ENCODE measurements around the gene SH3GL3.

Gene SH3GL3, protein sequence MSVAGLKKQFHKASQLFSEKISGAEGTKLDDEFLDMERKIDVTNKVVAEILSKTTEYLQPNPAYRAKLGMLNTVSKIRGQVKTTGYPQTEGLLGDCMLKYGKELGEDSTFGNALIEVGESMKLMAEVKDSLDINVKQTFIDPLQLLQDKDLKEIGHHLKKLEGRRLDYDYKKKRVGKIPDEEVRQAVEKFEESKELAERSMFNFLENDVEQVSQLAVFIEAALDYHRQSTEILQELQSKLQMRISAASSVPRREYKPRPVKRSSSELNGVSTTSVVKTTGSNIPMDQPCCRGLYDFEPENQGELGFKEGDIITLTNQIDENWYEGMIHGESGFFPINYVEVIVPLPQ

DNA sequence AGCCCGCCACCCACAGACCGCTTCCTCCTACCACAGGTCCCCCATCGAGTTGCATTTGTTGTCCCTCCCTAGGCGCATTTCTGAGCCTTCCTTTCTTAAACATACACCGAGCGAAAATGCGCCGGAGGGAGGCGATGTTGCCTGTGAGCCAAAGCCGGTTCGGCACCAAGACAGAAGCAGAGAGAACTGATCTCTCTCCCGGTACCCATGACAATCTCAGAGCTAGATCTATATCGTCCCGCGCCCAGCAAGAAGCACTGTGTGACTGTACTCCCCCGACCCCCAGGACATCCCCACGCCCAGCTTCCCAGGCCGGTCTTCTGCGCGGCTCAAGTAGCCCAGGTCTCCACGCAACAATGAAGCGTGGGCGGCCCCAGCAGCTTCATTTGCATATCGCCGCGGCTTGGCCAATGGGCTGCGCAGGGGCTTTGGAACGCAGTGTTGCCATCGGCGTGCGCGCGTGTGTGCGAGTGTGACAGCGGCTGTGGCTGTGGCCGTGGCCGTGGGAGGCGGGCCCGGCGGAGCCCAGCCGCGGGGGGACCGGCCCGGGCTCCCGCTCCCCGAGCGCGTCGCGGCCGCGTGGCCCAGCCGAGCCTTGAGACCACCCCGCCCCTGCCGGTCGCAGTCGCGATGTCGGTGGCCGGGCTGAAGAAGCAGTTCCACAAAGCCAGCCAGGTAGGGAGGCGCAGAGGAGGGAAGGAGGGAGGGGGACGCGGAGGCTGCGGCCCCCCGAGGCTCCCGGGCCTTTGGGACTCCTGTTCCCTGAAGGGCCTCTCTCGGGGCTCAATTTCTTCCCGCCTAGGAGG is at the start of gene SH3GL3:
Gene SH3GL3, plus strand, starts transcription at position 438 of the 806 bp plus-strand sequence. Its CDS starts 193 bp downstream, at position 631.
- peak; percentile 54 to 86 for DNase-seq

DNA sequence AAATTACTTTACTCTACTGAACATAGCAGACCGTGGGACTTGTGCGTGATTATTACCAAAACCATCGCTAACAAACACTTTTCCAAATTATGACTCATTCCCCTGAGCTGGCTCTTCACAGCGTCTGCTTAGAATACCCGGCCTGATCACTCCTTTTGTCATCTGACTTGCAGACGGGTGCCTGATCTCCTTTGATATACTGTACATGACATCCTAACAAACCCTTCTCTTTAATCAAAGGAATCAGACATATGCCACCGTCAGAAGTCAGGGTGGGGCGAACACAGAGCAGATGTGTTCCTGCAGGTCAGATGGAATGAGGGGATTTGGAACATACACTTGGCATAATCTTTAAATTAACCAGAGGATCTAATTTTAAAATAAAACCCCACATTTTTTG is 48.5 kb upstream of the SH3GL3 start:
- no peak for DNase-seq

DNA sequence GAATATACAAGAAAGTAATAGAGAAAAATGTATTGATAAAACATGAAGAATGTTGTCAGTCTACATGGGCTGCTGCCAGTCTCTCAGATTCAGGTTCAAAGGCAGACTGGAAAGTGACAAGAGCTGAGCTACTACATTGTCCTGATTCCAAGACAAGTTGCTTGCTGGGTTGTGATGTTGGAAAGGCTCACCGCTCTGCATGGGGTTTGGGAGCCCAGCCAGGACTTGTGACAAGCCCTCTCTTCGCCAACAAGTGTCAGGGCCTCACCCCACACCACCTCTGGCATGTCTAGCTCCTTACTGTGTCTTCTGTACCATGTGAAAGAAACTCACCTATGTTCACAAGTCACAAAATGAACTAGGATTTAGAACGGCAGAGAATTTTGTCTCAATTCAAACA is 43.0 kb upstream of the SH3GL3 start:
- DNase-seq: no peak

DNA sequence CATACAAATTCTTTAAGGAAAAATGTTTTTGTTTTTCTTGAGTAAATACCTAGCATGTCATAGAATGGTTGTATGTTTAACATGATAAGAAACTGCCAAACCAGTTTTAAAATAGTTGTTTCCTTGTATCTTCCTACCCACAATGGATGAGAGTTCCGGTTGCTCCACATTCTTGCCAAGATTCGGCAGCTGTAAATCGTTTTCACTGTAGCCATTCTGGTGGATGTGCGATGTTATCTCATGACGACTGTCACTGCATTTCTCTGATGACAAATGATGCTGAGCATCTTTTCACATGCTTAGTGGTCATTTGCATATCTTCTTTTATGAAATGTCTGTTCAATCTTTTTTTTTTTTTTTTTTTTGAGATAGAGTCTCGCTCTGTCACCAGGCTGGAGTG is 36.6 kb upstream of the SH3GL3 start:
- no peak for DNase-seq

DNA sequence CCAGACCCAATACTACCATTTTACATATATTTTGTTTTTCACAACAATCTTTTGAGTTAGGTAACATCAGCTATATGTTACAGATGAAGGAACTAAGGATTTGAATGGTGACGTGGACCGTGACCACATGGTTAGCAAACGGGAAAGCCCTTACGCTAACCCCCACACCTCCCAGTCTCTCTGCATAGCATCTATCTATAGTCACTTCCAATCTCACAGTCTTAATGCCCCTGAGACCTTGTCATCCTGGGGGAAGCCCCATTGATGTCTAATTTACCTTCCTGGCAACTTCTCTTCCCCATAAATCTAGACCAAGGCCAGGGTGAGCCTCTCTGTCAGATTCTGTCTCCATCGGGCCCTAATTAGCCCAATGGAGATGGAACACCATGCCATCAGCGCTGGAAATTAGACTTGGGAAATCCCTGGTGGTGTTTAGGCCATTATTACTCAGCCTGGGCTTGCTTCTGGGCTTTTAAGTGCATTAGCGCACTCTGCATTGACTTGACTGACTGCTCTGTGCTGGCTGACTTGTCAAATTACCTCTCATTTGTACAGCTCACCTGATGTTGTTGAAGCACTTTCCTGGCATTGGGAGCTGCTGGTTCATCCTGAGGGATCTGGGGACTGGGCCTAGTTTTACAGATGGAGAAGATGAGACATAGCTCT is 34.0 kb upstream of the SH3GL3 start:
- DNase-seq: no peak

DNA sequence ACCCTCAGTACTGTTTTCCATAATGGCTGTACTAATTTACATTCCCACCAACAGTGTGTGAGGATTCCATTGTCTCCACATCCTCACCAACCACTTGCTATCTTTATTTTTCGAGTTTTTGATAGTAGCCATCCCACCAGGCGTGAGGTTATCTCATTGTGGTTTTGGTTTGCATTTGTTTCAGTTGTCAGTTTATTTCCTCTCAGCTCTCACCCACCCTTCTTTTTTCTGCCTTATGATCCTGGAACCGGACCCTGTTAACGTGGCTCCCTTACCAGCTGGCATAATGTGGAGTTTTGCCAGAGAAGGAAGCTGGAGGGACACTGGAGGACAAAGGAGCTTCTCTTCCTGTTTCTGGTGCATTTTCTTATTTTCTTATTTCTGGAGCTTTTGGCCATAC is 25.1 kb upstream of the SH3GL3 start:
- DNase-seq: no peak

DNA sequence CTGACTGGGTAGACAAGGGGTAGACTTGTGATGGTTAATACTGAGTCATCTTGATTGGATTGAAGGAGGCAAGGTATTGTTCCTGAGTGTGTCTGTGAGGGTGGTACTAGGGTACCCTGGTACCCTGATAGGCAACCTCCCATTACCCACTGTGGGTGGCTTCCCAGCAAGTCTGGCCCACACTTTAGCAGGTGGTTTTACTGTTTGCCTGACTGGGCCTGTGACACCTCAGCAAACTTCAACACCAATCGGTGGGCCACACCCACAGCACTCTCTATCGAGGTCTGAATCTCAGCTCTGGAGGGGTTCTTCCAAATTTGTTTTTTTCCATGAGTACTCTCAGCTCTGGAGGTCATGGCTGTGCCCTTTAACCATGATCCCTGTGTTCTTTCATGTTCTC is 24.6 kb upstream of the SH3GL3 start:
- no peak for DNase-seq

DNA sequence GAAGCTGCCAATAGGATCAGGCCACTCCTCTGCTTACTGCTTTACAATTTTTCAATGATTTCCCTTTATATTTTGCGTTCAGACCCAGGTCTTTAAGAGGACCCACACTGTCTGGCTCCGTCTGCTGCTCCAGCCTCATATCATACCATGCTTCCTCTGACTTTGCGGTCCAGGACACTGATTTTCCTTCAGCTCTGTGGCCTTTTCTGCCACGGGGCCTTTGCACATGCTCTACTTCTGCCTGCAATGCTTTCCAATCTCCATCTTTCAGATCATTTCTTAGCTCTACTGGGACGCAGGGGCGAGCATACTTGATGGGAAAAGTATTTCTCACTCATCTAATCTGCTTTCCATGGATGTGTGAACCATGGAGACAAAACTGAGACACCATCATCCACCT is 23.0 kb upstream of the SH3GL3 start:
- no peak for DNase-seq

DNA sequence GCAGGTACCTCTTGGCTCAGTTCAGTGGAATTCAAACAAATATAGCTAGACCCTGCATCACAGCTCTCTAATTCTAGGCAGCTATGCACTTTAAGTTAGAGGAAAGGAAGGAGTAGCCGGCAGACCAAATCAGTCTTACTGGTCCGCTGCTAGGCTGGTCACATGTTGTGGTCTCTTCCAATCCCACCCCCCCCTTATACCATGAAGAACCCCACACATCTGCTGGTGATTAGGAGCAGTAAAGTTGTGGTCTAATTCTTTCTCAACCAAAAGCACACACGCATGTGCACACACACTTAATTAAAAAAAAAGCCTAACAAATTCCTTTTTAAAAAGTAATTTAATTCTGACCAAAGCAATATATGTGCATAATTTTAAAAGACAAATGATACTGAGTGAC is 16.7 kb upstream of the SH3GL3 start:
- no peak for DNase-seq

DNA sequence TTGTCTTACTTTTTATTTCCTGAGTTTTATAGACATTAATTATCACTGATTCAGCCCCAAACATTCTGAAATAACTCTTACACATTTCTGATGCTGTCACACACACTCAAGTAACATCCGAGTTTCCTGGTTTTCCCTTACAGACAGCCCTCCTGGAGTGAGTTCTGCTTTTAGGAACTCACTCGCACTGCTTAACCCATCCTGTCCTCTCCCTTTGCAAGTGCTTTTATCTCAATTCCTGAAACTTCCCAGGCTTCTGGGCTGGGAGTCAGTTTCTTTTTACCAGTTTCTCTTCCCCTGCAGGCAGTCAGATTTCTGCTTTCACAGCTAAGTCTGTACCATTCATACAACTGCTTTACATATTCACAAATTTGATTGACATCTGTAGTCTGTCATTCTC is 15.6 kb upstream of the SH3GL3 start:
- DNase-seq: no peak

DNA sequence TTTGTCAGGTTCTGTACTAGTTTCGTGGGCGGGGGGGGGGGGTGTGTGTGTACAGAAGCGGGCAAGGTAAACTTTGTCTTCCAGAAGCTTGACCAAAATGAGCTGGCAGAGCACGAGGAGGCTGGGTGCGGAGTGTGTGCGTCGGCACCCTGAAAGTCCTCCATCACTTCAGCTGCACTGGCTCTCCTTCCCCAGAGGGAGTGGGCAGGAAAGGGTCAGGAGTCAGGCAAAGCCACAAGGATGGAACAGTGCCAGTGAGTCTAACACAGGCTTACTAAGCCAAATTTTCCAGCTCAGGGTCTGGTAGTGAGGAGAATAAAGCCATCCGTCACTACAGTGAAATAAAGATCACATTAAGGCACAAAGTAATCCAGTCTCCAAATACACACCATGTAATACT is 11.9 kb upstream of the SH3GL3 start:
- DNase-seq: no peak

DNA sequence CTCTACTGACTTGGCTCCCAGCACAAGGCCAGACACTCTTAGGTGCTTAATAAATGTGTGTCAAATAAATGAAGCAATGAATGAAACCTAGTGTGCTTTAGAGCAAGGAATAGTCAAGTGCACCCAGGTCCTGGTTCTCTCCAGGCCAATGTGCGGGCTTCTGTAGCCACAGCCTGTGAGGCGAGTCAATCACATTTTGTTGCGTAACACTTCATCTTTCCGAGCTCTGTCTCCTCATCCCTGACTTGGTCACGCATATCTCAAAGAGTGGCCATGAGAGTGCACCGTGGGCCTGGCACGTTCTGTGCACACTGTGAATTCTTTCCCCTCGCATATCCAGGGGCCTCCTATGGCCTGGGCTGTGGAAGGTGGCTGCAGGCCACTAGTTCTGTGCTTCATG is 11.4 kb upstream of the SH3GL3 start:
- DNase-seq: no peak

DNA sequence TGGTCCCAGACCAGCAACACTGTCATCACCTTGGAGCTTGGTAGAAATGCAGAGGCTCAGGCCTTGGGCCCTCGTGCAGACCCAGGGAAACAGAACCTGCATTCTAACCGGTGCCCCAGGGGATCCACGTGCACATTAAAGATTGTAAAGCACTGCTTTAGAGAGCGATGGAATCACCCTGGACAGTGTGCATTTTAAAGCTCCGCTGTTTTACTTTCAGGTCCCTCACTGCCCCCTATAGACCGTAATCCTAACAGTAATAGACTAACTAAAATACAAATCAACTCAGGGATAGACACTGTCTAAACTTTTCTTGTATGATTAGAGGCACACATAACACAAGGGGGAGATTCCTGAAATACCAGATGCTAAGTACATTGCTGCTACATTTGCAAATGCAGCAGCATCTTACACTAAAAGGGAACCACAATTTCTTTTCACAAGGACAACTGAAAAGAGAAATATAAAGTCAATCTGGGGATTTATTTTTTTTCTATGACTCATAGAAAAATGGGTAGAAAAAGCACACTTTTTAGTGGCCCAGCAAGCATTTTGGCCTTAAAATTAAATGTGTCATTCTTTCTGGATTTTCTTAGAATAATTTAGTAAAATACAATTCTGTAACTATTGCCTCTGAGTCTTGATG is 10.5 kb upstream of the SH3GL3 start:
- DNase-seq: no peak

DNA sequence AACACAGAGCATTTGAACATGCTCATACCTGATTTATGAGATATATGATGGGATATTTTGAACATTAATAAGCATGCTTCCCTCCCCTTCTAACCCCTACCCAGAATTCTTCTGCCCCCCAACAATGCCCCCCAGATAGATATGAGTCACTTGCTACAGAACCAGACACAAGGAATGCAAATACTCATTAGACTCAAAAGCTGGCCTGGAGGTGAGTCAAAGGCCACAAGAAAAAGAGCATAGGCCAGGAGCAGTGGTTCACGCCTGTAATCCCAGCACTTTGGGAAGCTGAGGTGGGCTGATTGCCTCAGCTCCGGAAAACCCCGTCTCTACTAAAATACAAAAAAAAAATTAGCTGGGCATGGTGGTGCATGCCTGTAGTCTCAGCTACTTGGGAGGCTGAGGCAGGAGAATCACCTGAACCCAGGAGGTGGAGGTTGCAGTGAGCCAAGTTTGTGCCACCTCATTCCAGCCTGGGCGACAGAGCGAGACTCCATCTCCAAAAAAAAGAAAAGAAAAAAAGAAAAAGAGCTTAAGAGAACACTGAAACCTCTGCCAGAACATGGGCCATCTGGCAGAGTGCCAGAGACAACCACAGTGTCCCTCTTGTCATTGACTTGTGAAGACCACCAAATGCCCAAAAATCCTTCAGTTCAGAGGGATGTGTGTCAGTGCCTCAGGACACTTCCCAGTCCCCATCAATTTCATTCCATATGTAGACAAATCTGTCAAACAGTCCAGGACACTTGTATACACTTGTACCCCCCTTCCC is 3.9 kb upstream of the SH3GL3 start:
- no peak for DNase-seq

DNA sequence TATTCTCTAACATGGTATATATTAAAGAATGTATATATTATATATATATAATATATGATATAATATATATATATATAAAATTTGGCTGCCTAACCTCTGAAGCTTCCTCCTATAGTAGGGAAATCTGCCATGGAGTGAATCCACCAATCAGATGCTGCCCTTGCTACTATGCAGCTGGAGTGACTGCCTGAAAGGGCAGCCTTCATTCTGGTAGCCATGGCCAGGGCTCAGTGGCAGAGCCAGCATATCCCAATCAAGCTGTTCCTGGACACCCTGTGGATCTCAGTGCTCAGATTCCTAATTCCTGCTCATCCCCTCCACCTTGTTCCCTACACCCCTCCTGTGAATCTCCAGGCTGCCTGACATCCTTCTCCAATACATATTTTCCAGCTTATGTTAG is 2.2 kb upstream of the SH3GL3 start:
- DNase-seq: no peak

DNA sequence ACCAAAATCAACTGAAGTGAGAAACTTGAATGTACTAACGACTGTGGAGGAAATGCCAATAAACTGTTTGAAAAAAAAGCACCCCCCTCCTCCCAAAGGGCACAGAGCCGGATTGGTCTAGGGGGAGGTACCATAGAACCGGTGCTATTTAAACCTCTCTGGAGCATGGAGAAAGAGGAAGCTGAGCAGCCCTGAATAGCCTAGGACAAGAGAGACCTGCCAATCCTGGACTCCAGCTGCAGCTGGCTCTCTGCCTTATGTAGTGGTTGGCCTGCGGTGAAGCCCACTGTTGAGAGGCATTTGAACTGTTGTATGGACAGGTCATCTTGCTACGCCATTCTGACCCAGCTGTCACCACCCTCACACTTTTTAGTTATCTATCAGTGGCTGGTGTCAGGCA is 1.5 kb upstream of the SH3GL3 start:
- no peak for DNase-seq

DNA sequence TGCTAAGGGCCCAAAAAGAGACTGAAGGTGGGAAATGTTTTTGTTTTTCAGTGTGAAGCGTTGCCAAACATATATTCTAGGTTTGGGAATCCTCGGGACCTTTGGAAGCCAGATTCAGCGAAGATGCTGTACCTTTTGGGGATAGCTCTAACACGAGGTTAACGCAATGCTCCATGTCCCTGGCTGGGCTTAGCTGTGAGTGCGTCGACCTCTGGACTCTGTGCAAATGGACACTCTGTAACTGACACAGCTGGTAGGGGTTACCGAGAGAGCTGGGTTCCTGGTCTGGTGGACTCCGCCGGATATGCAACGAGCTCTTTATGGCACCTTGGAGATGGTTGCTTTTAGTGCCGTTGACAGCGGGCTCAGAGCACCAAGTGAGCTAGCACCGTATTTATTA is 724 bp upstream of the SH3GL3 start:
- no peak for DNase-seq

DNA sequence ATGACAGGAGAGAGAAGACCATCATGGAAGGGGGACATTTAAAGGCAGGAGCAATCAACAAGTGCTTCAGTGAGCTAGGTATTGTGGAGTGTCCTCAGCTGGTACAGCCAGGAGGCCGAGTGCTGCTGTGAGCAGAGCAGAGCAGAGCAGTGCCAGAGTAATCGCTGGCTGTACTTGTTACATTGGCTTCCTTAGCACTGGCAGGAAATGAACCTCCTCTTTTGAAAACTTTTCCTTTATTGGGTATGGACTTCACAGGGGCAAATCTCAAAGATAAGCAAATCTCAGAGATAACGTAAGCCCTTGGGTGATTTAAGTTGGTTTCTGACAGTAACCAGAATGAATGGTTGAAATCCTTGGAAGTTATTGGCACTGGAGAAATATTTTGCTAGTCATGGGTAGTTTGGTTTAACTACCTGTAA is 2.1 kb downstream of the SH3GL3 start:
- DNase-seq: no peak

DNA sequence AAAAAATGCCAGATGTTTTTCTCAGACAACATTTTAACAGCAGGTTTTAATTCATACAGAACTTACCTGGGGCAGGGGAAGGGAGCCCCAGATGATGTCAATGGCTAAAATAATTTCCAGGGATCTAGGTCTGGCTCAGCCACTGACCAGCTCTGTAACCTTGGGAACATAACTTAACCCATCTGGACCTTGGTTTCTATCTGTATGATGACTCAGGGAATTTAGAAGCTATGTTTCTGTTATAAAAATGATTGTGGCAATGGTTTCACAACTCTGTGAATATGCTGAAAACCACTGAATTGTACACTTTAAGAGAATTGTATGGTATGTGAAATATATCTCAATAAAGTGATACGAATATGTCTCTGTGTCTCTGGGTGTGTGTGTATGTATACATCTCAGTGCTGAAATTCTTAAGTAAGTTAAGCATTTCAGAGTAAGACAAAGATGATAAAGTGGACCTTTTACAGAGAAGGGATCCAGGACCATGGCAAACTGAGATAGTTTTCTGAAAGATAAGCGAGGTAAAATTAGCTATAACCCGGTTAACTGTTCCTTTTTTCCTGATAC is 2.9 kb downstream of the SH3GL3 start:
- DNase-seq: no peak

DNA sequence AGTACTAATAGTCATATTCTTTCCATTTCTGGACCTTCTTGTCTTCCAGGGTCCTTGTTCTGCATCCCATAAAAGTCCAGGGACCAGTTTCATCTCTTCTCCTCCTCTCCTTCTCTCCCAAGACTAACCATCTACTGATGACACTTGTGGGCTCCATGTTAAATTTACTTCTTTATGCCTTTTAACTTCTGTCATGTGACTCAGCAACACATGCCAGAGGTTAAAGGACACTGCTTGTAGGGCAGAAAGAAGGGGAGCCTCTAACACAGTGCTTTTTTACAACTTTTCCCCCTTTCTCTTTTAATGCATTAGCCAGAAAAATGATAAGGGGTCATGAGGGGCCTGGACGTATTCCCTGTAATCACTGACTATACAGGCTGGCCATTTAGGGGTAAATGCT is 10.0 kb downstream of the SH3GL3 start:
- DNase-seq: no peak

DNA sequence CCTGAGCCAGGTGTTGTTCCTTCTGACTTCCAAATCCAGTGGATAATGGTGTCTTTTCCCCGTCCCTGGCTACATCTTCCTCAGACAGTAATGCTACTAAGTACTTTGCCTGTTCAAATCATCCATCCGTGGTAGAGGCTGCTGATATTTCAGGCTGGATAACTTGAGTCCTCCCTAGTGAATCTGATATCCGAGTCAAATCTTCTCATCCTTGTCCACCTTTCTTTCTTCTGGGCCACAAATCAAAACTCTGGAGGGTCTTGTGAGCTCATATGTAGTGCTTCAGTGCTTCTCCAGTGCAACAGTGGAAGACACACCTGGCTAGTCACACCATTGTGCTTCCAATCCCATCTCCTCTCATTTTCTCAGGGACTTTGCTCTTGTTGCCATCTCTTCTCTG is 11.2 kb downstream of the SH3GL3 start:
- DNase-seq: no peak

DNA sequence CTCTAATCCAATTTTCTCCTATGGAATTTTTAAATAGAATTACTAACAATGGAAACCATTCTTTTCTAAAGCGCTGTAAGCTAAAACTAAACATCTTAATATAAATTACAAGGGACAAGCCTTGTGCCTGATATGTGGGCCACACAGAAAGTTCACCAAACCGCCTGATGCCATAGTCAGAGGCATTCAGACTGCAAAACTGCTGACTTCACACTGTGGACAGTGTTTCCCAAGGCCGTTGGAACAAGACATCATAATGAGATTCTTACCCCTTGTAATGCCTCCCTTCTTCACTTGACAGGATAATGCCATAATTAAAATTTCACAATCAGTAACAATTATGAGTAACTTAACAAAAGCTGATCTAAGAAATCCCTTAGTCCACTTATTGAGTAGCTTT is 14.9 kb downstream of the SH3GL3 start:
- no peak for DNase-seq
